HepG2 (cell line): Measurements from ENCODE around the gene KRT77. TPM values are rescaled to one million over a fixed set of nuclear protein-coding genes. Genes with fewer than 3 reads are reported as not detected.

Source experiments
- ATAC-seq: fragments of 200-7000 bp; cut with Tn5 transposase; 3 replicates; pipeline ENCODE4 v1.9.1; 2020; ENCODE audit warnings: mild to moderate bottlenecking, moderate library complexity
- BruUV-seq: library from RNA; stranded (reverse); fragments of 400-500 nt; replicated peaks from 2 replicates; lab custom pipeline; 2021; lab: Mats Ljungman, UMichigan
- CTCF ChIA-PET: fragments of 300-600 bp; formaldehyde crosslinking; extraction: SDS; loops from one replicate; lab custom pipeline; 2021; ENCODE audit warnings: low total read pairs, inconsistent platforms, low intra/inter-chr PET ratio; lab: Yijun Ruan, JAX
- POLR2A ChIA-PET: fragments of 350-600 bp; sonication (Branson Sonifier 250); formaldehyde crosslinking; loops from one replicate; lab custom pipeline; 2020; ENCODE audit warnings: antibody characterized with exemption, inconsistent platforms; lab: Yijun Ruan, JAX
- DNase-seq: peaks from one replicate; pipeline ENCODE4 v3.0.0-alpha.2; 2015; ENCODE audit warnings: low spot score
- FAIRE-seq: peaks from 3 replicates; lab custom pipeline; 2011; peaks lifted over from hg19 to GRCh38; lab: Jason Lieb, UNC
- H2AFZ ChIP-seq: one replicate; pipeline ENCODE4 v1.6.1; 2011; ENCODE audit warnings: low read length, inconsistent platforms
- H3K27ac ChIP-seq: fragments of 300-600 bp; 3 replicates; pipeline ENCODE4 v1.8.0; 2011; ENCODE audit warnings: mixed run types, mild to moderate bottlenecking, mixed read lengths, low read length, inconsistent platforms; ENCODE audit not compliant: insufficient read depth; ENCODE audit errors: extremely low read length
- H3K27me3 ChIP-seq, 2 experiments: fragments of 200-600 bp in 1 of 2; 2 replicates in 1 of 2; 3 replicates in 1 of 2; pipeline versions ENCODE4 v1.6.0 to v1.8.0; 2011; ENCODE audit warnings: low read length in 2 of 2, mild to moderate bottlenecking in 2 of 2, moderate library complexity in 2 of 2, inconsistent platforms in 1 of 2; ENCODE audit not compliant: insufficient read depth in 2 of 2, control insufficient read depth in 1 of 2
- H3K36me3 ChIP-seq, 2 experiments: fragments of 200-600 bp in 1 of 2; replicated peaks in 1 of 2; 2 replicates in 1 of 2; 3 replicates in 1 of 2; pipeline versions ENCODE4 v1.5.1 to v1.8.0; 2011; ENCODE audit warnings: low read length in 2 of 2, inconsistent platforms in 1 of 2; ENCODE audit not compliant: insufficient read depth in 2 of 2, control insufficient read depth in 1 of 2
- H3K4me1 ChIP-seq: 2 replicates; pipeline ENCODE4 v1.5.1; 2012; ENCODE audit warnings: low read length, inconsistent platforms; ENCODE audit not compliant: insufficient read depth
- H3K4me2 ChIP-seq: 2 replicates; pipeline ENCODE4 v1.6.0; 2011; ENCODE audit warnings: low read depth, low read length, inconsistent platforms
- H3K4me3 ChIP-seq, 3 experiments: fragments of 200-600 bp in 1 of 3; sonication (generic), shearing (Covaris generic) in 1 of 3; replicated peaks in 1 of 3; 2 replicates each; pipeline ENCODE4 v1.5.1; 2011 to 2016; ENCODE audit warnings: low read length in 3 of 3, inconsistent platforms in 2 of 3, low read depth in 2 of 3, mild to moderate bottlenecking in 2 of 3, control low read depth in 1 of 3, mixed read lengths in 1 of 3; ENCODE audit not compliant: insufficient read depth in 1 of 3
- H3K79me2 ChIP-seq: one replicate; pipeline ENCODE4 v1.6.1; 2011; ENCODE audit warnings: low read length, inconsistent platforms; ENCODE audit not compliant: insufficient read depth
- H3K9ac ChIP-seq: 2 replicates; pipeline ENCODE4 v1.6.0; 2011; ENCODE audit warnings: mild to moderate bottlenecking, low read depth, low read length, inconsistent platforms; ENCODE audit not compliant: insufficient read depth
- H3K9me3 ChIP-seq: 2 replicates; pipeline ENCODE4 v1.5.1; 2012; ENCODE audit warnings: mild to moderate bottlenecking, low read length
- H4K20me1 ChIP-seq: 2 replicates; pipeline ENCODE4 v1.6.0; 2011; ENCODE audit warnings: inconsistent platforms, mild to moderate bottlenecking, low read length, moderate library complexity; ENCODE audit not compliant: insufficient read depth
- ADNP ChIP-seq: sonication (generic); formaldehyde crosslinking; IDR thresholded peaks from 2 replicates; pipeline ENCODE4 v1.4.0; 2020; ENCODE audit warnings: missing genetic modification reagents
- FOXM1 ChIP-seq: sonication (generic); formaldehyde crosslinking; IDR thresholded peaks from 2 replicates; pipeline ENCODE4 v1.5.0; 2020; ENCODE audit warnings: missing genetic modification reagents
- RFX5 ChIP-seq: IDR thresholded peaks from 2 replicates; pipeline ENCODE4 v1.6.1; 2011; ENCODE audit warnings: low read depth, low read length, improper control_type of control experiment
- SSRP1 ChIP-seq: IDR thresholded peaks from 2 replicates; pipeline ENCODE4 v1.6.1; 2016; ENCODE audit warnings: control low read depth
- TOE1 ChIP-seq: sonication (generic); formaldehyde crosslinking; IDR thresholded peaks from 2 replicates; pipeline ENCODE4 v1.4.0; 2020; ENCODE audit warnings: mild to moderate bottlenecking, missing genetic modification reagents
- ZNF136 ChIP-seq: sonication (generic); formaldehyde crosslinking; IDR thresholded peaks from 2 replicates; pipeline ENCODE4 v1.8.1; 2022; ENCODE audit warnings: low read depth, mild to moderate bottlenecking, moderate library complexity, missing genetic modification reagents
- ZNF430 ChIP-seq: sonication (generic); formaldehyde crosslinking; IDR thresholded peaks from 2 replicates; pipeline ENCODE4 v1.9.0; 2021; ENCODE audit warnings: mild to moderate bottlenecking, missing genetic modification reagents
- ZNF598 ChIP-seq: sonication (generic); formaldehyde crosslinking; IDR thresholded peaks from 2 replicates; pipeline ENCODE4 v1.5.1; 2020; ENCODE audit warnings: mild to moderate bottlenecking, missing genetic modification reagents, borderline replicate concordance
- WGBS: methylation state at CpG from one replicate; pipeline ENCODE4 v1.1.6; 2017; ENCODE audit warnings: low lambda C conversion rate; 5-methylcytosine and 5-hydroxymethylcytosine counted together
- in situ Hi-C: cut with HindIII; loops from 2 replicates; pipeline ENCODE4 v1.10.0; 2017; ENCODE audit warnings: low pct_unique_long_range_greater_than_20kb; ENCODE audit not compliant: extremely low pct_ligation_motif_present
- intact Hi-C: fragments of 100-400 bp; cut with micrococcal nuclease; formaldehyde crosslinking; loops from one replicate; pipeline ENCODE4 v1.10.0; 2022; ENCODE audit not compliant: unreplicated experiment
- polyA plus RNA-seq, 8 experiments: library from polyadenylated mRNA; depleted of rRNA in 3 of 8; stranded (reverse) in 7 of 8; unstranded in 1 of 8; fragments of >200 nt; fragmentation: Illumina TruSeq in 4 of 8; extraction: Trizol in 4 of 8; gene quantifications; 2 replicates each; pipeline versions ENCODE4 v1.2.1 to v1.2.3, GENCODE V29; 2011 to 2016; ENCODE audit warnings: low read depth in 4 of 8, missing spikeins in 1 of 8, mixed read lengths in 1 of 8; ENCODE audit not compliant: insufficient read depth in 1 of 8
- total RNA-seq, 5 experiments: library from RNA; depleted of rRNA; stranded (reverse); fragments of >200 nt; fragmentation: Illumina TruSeq; extraction: Trizol; gene quantifications; 2 replicates each; pipeline ENCODE4 v1.2.3, GENCODE V29; 2016; ENCODE audit warnings: low read depth in 1 of 5
- TF ChIP-seq, protein P1 (sequence below): sonication (generic); formaldehyde crosslinking; IDR thresholded peaks from 2 replicates; pipeline ENCODE4 v1.4.0; 2020; ENCODE audit warnings: missing genetic modification reagents
- TF ChIP-seq, protein P2 (sequence below): sonication (generic); IDR thresholded peaks from 2 replicates; pipeline ENCODE4 v1.6.1; 2016; ENCODE audit warnings: low read depth, borderline replicate concordance
- TF ChIP-seq, protein P3 (sequence below): fragments of 450-650 bp; IDR thresholded peaks from 2 replicates; pipeline ENCODE4 v1.6.1; 2016

The KRT77 gene
- total and polyA plus RNA-seq, 2 of the 13 experiments (the other 11 are each of a cell fraction or from before 2014, with no cell fraction given): not detected

DNA sequence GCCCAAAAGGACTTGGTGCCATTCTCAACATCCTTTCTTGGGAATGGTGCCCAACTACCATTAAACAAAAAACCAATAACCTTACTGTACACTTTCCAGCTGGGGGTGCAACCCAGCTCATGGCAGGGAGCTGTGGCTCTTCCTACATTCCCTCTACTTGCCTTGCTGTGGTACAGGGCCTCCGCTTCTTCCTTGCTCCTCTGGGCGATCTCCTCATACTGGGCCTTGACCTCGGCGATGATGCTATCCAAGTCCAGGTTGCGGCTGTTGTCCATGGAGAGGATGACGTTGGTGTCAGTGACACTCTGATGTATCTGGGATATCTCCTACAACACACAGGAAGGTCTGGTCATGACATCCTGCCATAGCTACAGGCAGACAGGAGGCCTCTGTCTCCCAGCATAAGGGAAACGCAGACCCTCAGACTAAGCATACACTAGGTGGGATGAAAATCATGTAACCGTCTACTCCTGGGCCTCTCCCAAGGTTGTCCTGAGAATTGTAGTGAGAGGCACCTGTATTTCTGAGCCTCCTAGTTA lies 55.2 kb downstream of the KRT77 start (continued):
- TF ChIP-seq, protein P1, sequence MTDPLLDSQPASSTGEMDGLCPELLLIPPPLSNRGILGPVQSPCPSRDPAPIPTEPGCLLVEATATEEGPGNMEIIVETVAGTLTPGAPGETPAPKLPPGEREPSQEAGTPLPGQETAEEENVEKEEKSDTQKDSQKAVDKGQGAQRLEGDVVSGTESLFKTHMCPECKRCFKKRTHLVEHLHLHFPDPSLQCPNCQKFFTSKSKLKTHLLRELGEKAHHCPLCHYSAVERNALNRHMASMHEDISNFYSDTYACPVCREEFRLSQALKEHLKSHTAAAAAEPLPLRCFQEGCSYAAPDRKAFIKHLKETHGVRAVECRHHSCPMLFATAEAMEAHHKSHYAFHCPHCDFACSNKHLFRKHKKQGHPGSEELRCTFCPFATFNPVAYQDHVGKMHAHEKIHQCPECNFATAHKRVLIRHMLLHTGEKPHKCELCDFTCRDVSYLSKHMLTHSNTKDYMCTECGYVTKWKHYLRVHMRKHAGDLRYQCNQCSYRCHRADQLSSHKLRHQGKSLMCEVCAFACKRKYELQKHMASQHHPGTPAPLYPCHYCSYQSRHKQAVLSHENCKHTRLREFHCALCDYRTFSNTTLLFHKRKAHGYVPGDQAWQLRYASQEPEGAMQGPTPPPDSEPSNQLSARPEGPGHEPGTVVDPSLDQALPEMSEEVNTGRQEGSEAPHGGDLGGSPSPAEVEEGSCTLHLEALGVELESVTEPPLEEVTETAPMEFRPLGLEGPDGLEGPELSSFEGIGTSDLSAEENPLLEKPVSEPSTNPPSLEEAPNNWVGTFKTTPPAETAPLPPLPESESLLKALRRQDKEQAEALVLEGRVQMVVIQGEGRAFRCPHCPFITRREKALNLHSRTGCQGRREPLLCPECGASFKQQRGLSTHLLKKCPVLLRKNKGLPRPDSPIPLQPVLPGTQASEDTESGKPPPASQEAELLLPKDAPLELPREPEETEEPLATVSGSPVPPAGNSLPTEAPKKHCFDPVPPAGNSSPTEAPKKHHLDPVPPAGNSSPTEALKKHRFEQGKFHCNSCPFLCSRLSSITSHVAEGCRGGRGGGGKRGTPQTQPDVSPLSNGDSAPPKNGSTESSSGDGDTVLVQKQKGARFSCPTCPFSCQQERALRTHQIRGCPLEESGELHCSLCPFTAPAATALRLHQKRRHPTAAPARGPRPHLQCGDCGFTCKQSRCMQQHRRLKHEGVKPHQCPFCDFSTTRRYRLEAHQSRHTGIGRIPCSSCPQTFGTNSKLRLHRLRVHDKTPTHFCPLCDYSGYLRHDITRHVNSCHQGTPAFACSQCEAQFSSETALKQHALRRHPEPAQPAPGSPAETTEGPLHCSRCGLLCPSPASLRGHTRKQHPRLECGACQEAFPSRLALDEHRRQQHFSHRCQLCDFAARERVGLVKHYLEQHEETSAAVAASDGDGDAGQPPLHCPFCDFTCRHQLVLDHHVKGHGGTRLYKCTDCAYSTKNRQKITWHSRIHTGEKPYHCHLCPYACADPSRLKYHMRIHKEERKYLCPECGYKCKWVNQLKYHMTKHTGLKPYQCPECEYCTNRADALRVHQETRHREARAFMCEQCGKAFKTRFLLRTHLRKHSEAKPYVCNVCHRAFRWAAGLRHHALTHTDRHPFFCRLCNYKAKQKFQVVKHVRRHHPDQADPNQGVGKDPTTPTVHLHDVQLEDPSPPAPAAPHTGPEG (CRISPR knock-in tag): no peak
- no peak for TF ChIP-seq FOXM1
- no peak for TF ChIP-seq RFX5
- TF ChIP-seq ADNP: no peak

DNA sequence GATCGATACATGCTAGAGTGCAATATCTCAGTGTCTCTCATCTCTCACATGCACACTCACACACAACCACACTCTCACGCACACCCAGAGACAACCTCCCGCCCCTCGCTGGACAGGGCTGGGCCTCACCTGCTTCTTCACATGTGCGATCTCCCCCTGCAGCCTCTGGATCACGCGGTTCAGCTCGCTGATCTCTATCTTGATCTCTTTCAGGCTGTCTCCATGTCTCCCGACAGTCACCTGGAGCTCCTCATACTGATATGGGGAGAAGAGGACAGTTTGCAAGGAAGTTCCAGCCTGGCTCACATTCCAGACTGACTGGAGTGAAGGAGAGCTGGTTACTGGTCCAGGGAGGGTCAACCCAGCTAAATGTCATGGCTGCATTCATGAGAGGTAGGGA lies 55.7 kb downstream of the KRT77 start:
- ATAC-seq (no peak), DNase-seq (no peak), FAIRE-seq (no peak)
- no peaks in the 10 kb centered on the region for H4K20me1 ChIP-seq
- H3K9ac ChIP-seq: no peak overlapping the region
- peaks cover 2 to 55% of the 10 kb centered on the region in 2 experiments; a peak in 4 of 5 replicates for H3K27me3 ChIP-seq
- H3K4me2 ChIP-seq: no peak overlapping the region
- no peaks in the 10 kb centered on the region for H3K79me2 ChIP-seq
- H3K27ac ChIP-seq: no peak overlapping the region
- H3K36me3 ChIP-seq: no peaks in the 10 kb centered on the region
- POLR2A ChIA-PET: no interaction called here
- WGBS: 24% methylated on average over 9 of the region's 9 CpGs
- TF ChIP-seq ZNF598 (CRISPR knock-in tag): no peak
- TF ChIP-seq ZNF136 (CRISPR knock-in tag): no peak
- TF ChIP-seq, protein P2, sequence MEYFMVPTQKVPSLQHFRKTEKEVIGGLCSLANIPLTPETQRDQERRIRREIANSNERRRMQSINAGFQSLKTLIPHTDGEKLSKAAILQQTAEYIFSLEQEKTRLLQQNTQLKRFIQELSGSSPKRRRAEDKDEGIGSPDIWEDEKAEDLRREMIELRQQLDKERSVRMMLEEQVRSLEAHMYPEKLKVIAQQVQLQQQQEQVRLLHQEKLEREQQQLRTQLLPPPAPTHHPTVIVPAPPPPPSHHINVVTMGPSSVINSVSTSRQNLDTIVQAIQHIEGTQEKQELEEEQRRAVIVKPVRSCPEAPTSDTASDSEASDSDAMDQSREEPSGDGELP: no peak
- TF ChIP-seq, protein P3, sequence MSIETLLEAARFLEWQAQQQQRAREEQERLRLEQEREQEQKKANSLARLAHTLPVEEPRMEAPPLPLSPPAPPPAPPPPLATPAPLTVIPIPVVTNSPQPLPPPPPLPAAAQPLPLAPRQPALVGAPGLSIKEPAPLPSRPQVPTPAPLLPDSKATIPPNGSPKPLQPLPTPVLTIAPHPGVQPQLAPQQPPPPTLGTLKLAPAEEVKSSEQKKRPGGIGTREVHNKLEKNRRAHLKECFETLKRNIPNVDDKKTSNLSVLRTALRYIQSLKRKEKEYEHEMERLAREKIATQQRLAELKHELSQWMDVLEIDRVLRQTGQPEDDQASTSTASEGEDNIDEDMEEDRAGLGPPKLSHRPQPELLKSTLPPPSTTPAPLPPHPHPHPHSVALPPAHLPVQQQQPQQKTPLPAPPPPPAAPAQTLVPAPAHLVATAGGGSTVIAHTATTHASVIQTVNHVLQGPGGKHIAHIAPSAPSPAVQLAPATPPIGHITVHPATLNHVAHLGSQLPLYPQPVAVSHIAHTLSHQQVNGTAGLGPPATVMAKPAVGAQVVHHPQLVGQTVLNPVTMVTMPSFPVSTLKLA: peak; percentile 46
- no peak for TF ChIP-seq TOE1 (CRISPR knock-in tag)
- TF ChIP-seq ZNF430: no peak
- no peak for TF ChIP-seq SSRP1 (CRISPR knock-in tag)
- intact Hi-C loops: no loop called here
- BruUV-seq: no TSS peak
- CTCF ChIA-PET: no interaction called here
- H3K9me3 ChIP-seq: no peaks in the 10 kb centered on the region
- H3K4me1 ChIP-seq: no peaks in the 10 kb centered on the region
- H2AFZ ChIP-seq: no peak overlapping the region
- H3K4me3 ChIP-seq: no peak overlapping the region
- in situ Hi-C loops: no loop called here
